NCI-H345 (cell line): ENCODE data around the gene FAM20A.

ENCODE experiments used
- DNase-seq: peaks from one replicate; lab custom pipeline; 2025; lab: John Stamatoyannopoulos, UW

The FAM20A gene

DNA sequence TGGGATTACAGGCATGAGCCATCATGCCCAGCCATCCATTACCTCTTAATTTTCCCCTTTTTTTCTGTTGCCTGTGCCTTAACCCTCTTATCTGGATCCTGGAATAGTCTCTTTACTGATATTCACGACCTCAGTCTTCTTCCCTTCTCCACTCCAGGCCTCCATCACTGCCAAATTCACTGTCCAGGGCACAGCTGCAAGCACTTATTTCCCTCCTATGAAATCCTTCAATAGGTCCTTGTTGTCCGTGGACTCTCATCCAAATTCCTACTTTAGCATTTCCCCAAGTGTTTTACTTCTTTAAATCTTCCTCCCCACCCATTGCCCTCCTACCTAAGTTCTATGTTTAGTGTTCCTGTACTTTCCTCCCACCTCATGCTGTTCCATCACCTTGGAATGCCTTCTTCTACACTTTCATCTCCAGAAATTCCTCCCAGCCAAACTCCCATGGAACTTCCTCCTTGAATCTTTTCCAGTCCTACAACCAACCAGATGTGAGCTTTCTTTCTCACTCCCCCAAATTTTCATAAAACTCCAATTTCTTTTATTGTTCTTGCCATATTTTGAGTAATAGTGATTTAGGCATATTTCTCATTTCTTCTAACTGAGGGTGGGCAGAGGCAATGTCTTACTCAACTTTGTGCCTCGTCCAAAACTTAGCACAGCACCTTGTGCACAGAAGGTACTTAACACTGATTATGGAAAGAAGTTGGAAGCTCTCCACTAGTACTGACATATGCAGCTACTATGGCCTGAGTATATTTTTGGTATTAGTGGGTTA lies 35.3 kb downstream of the FAM20A start:
- no peak for DNase-seq

DNA sequence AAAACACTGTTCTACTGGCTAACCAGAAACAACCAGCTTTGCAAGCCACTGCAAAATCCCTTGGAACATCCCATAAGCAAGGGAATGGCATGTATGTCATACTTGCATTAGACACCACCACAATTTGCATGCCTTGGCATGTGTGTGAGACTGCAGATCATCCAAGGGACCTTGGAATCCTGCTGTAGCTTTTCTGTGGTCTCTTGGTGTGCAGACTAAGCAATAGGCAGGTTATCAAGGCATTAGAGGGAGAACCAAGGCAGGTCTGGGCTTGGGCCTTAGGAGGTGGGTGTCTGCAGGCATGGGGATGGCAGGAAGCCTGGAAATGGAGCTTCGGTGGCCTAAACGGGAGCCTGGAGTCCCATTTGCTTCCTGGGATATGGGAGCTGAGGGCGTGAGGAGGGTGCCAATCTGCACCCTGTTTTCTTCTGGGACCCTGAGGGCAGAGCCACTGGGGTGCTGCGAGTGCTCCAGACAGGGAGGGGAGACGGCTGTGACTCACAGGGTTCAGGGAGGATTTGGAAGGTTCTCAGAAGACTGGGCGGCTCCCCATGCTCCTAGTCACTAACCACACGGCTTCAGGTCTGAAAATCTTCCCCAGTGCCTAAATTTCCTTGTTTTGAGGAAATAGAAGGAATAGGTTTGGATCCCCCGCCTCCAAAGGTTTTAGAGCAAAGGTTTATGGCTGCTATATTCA lies 36.6 kb downstream of the FAM20A start:
- no peak for DNase-seq

DNA sequence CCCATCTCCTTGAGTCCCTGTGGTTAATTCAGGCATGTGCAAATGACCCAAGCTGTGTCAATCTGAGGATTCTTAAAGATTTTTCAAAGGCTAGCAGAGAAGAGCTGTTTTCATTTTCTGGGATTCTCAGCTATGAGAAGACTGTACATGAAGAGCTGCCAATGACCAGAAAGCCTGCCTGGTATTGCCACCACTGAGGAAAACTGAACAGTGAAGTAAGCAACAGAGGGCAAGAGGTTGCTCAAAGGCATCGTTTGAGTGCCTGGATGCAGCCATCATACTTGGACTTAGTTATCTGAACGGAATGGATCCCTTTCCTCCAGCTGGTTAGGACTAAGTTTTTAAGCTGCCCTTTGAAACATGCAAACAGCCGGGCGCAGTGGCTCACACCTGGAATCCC lies 38.4 kb downstream of the FAM20A start:
- no peak for DNase-seq

DNA sequence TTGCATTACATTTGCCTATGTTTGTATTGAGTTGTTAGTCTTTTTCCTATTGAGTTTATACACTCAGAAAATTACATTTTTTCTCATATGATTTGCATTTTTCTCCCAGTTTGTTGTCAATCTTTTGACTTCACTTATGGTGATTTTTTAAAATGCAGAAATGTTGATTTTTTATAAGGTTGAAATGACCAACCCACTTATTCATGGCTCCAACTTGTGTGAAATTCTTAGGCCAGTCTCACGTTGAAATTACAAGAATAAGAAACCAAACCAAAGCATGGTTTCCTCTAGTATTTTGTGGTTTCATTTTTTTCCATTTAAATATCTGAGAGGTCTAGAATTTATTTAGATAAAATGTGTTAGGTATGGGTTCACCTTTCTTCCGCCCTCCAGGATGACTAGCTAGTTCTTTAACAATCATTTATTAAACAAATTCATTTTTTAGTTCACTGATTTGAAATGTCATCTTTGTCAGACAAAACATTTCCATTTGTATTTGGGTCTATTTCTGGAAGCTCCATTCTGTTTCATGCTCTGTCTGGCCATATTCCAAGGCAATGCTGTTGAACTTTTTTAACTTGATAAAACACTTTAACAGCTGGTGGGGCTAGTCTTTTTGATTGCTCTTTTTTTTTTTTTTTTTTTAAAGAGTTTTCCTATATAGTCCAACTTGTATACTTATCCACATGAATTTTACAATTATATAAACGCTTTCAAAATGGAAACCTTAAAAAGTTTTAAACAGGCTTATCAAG lies 40.0 kb downstream of the FAM20A start:
- no peak for DNase-seq

DNA sequence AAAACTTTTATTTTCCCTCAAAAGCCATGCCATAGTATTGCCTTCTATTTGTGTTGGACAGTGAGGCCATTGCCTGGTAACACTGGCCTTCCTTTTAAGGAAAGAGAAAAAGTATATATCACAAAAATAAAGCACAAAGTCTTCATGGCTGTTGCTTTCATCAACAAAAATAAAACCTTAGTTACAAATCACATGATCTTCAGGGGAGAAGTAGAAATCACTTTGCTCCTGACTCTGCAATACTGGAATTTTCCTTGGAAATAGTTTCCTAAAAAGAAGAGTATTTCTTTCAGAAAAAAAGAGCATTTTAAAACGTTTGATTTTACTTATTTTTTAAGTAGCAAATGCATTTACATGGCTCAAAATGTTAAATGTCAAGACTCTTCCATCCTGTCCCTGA lies 41.9 kb downstream of the FAM20A start:
- no peak for DNase-seq

DNA sequence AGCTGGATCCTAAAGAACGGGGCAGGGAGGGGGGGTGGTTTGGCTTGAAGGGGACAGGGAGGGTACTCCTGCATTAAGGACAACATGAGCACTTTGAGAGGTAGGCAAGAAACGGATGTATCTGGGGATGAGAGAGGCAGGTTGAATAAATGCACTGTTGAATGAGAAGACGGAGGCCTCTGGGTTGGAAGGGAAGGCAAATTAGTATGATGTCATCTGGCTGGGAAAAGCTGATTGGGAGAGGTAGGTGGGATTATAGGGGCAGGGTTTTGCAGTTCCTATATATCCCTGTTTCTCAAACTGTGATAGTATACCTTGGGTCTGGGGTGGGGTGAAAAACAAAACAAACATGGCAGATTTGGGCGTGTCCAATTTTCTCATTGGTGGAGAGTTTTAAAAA lies 44.6 kb downstream of the FAM20A start:
- DNase-seq = no peak

DNA sequence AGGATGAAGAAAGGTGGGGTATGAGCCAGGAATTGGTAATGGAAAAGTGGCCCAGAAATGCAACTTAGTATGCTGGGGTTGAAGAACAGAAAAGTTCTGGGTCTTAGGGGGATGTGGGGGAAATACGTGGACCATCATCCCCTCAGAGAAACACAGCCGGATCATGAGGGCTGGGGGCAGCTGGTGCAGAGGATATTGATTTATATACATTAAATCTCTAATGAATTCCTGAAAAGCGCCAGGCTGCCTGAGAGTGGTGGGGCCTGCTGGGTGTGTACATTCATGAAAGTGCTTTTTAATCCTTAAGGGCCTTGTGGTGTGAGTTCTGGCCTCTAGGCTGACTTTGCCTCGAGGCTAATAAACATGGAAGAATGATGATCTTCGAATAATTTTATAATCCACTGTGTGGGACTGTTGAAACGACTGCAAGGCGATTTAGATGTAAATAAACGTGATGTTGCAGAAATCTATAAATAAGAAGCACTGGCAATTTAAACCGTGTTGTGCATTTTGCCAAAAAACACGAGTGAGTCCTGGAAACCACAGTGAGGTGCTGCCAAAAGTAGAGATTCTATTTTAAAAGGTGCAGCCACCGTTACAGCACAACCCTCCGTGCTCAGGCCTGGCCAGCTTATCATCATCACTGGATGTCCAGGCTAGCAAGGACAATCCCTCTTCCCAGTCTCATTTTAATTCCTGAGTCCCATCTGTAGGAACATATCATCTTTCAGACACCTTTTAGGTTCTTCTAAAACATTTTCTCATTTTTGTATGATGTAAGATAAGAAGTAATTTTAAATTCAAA lies 56.9 kb downstream of the FAM20A start:
- no peak for DNase-seq

DNA sequence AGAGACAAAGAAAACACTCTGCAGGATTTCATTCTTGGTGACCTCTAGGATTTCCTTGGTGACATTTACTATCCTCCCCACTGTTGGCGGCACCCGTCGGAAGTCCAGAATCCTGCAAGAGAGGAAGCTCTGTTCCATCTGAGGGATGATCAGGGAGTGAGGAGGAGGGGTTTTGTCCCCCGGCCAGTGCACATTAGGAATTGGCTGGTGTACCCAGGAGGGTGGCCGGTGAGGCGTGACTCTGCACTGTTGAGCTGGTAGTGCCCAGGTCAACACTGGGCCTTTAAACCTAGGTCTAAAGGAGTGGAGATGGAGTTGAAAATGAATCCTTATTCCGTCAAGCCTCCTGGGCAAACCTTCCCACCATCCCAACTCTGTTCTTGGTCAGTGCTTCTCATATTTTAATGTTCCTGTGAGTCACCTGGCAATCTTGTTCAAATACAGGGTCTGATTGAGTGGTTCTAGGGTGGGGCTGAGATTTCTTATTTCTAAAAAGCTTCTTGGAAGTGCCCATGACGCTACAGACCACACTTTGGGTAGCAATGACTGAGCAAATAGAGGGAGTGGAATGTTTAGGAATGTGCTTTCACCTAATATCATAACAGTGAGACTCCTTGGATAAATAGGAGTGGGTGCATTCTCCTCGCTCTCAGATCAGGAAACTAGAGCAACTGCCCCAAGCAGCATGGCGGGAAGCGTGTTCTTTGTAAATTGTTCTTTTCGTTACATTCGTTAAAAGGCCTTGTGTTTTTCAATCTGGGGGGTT lies 58.3 kb downstream of the FAM20A start:
- no peak for DNase-seq

DNA sequence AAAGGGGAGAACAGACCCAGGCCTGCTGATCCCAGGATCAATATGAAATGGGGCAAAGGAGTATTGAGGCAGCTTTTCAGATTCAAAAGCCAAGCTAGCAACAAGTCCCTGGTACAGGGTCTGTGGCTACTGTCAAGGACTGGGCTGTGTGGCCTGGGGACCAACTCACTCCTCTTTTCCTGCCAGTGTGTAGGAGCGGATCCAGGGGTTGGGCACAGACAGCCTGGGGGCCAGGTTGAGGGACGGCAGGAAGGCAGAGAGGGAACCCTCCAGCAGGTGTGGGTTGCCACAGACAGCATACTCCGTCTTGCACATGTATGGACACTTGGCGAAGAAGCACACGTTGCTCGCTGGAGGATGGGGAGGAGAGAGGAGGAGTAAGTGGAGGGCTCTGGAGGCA lies 59.4 kb downstream of the FAM20A start:
- DNase-seq = no peak

DNA sequence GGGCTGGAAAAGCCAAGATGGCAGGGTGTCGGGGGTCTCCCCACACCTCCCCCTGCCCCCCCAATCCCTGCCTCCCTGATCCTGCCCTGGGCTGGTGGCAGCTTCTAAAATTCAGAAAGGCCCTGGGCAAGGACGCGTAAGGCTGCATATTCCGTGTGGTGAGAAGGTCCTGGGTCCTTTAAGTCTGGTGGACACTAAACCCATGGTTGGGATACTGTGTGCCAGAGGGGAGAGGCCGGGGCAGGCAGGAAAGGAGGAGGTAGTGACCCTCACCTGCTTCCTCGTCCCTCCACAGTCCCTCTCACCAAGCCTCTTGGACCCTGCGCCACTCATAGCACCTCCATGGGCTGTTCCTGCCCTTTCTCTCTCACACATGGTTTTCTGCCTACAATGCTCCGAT lies 60.2 kb downstream of the FAM20A start:
- no peak for DNase-seq

DNA sequence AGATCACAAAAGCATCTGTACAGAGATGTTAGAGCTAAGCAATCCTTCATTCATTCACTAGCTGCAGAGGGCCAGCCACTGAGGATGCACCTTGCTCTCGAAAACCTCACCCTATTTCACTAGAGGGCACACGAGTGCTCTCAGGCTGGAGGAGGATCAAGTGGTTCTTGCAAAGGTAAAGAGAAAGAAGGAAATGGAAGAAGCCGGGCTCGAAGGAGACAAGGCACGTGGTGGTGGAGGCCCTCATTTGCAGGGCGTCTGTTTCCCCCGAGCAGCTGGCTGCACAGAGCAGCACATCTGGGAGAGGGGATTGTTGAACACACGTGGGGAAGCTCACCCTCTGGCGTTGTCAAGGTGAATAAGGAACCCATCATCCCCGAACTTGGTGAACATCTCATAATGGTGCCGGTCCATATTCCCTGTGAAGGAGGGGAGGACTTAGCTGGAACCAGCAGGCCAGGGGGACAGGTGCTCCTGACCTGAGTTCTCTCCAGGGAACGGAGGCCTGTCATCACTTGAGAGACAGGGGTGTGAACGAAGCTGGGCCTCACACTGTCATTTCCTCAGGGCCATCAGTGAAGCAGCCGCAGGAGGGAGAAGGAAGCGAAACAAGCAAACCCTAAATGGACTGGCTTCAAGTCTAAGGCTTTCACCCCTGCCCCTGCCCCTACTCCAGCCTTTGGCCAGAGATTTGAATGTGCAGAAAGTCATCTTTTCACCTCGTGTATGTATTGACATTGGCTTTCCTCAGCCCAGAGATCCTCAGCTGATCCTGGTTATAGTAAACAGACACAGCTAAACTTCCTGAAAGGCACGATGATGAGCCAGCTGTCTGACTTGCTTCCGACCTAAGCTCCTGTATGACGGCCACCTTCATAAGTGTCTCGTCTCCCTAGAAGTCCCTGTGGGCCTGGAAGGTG lies 61.4 kb downstream of the FAM20A start:
- peak; percentile 6 for DNase-seq

DNA sequence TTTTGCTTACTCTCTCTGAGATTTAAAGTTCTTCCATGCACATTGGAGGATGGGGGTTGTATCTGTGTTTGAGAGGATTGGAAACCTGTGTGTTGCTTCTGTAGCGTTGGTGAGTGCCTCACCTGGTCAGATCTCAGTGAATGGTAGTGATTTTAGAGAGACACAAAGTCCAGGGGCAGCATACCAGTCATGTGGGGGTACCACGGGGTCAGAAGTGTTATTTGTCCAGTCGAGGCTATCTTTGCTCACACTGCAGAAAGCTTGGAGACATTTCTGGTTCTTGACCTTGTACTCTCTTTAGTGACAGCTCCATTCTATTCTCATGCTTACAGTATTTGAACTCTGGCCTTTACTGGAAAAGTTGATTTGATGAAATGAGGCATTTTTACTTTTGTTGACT lies 65.2 kb downstream of the FAM20A start:
- DNase-seq = no peak

DNA sequence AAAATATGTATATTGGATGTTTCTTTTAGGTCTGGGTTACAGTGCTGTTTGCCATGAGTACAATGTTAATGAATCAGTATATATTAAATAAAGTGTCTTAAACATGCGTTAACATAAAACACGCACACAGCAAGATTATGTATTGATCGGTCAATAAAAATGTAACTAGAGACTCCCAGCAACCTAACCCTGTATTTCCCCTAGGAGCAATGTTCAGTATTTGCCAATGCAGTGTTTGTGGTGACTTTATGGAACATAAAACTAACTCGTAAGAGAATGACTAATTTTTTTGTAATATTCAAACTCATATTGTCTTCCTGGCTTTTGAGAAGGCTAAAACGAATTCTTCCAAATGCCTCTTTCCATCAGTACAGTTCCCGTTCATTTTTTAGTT lies 66.5 kb downstream of the FAM20A start:
- DNase-seq = no peak

DNA sequence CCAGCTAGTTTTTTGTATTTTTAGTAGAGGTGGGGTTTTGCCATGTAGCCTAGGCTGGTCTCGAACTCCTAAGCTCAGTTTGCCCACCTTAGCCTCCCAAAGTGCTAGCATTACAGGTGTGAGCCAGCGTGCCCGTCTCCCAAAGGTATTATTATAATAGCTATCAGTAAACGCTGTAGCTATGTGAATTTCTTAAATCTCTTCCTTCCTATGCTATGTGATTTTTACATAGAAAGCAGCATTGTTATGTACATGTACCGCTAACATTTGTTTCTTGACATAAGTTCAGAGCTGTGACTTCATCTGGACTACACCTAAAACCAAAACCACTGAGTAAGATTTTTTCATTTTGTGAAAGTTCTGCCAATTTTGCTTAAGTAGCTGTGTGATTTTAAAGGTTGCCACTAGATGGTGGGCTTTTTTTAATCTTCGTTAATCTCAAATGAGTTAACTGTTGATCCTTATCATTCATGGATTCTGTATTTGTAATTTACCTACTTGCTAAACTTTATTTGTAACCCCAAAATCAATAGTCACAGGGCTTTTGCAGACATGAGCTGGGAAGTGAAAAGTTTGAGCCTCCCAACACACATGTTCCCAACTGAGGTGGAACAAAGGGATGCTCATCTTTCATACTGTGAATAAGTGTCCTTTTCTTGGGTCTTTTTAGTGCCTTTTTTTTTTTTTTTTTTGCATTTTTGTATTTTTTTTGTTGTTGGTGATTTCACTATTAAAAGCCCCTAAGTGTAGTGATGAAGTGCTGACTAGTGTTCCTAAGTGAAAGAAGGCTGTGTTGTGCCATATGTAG lies 67.1 kb downstream of the FAM20A start:
- no peak for DNase-seq

DNA sequence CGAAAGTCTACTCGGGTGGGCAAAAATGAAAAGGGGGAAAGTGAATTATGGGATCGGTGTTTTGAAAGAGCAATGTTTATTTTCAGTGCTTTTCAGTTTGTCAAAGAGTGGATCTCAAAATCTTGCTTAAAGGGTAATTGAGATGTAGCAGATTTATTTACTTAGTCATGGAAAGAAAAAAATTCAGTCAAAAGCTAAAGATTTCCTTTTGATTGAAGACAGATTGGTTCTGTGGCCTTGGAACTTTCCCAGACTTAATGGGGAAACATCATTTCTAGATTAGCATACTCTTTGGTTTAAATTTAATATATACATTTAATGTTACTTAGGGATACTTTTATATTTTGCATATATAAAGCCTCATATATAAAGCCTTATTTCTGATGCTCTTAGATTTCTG lies 68.3 kb downstream of the FAM20A start:
- DNase-seq = no peak

DNA sequence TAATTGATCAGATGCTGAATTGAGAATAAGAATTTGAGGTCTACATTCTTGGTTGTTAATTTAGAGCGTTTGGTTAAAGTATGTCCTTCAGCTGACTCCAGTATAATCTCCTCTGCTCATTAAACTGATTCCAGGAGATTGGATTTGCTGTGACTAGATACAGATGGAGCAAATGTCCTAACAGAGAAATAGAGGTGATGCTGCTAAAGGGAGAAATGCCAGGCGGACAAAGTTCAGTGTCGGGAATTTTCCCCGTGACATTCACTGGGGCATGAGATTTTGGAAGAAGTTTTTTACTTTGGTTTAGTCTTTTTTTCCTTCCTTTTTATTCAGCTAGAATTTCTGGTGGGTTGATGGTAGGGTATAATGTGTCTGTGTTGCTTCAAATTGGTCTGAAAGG lies 69.9 kb downstream of the FAM20A start:
- DNase-seq = no peak

DNA sequence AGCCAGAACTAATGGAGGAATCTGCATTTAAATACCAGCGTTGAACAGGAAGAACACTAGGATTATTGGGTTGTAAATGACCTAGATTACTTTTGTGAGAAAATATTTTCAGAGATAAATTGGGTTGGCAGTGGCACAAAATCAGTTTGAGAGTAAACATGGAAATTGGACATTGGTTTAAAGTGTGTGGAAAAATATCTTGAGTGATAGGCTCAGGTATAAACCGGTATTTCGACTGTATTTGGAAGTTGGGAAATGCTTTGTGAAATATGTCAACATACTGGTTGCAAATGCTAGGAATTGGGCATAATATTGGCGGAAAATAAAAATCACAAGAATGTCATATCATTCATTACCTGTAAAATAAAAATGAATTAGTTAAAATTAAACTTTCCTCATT lies 73.9 kb downstream of the FAM20A start:
- no peak for DNase-seq

DNA sequence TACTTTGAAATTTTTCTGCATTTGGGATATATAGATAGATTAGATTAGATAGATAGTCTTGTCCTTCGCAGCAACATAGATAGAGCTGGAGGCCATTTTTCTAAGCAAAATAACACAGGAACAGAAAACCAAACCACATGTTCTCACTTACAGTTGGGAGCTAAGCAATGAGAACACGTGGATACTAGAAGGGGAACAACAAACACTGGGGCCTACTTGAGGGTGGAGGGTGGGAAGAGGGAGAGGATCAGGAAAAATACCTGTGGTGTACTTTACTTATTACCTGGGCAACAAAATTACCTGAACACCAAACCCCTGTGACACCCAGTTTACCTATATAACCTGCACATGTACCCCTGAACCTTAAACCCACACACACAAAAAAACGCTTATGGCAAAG lies 74.6 kb downstream of the FAM20A start:
- DNase-seq = no peak

DNA sequence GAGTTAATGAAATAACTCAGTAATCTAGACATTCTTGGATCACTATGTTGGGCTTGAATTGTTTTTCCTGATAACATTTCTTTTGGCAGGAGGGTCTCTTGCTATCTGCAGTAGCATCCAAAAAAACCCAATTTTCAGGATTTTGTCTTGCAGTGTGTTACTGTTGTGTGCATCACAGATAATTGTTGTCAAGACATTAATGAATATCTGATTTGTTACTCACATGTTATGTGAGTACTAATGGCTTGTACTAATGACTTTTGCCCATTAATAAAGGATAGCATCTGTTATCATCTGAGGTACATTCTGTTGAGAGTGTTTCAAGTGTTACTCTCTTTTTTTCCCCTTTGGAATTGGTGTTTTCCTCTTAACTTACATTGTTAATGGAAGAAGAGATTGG lies 78.9 kb downstream of the FAM20A start:
- DNase-seq = no peak

DNA sequence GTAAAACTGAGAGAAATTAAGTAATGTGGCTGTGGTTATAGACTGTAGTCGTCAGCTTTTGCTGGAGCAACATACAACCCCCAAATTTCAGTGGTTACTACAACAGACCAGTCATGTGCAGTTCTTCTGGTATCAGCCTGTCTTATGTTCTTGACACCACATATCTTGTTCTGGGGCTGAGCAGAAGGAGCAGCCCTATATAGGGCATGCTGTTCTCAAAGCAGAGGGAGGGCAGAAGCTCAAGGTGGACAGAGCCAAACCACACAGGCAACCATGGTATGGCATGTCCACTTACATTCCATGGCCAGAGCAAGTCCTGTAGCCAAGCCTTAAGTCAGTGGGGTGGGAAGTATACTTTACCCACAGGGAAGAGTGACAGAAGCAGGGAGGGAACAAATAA lies 81.3 kb downstream of the FAM20A start:
- no peak for DNase-seq
